Mammary epithelial cell (primary cell): ENCODE data around the gene GAB4.
"Not testable (repeated sequence)": the region's sequence is repeated elsewhere in the genome, so short reads cannot be mapped to it uniquely, and the experiment has no call there.

Source experiments
- EZH2 ChIP-seq: IDR thresholded peaks from 2 replicates; pipeline ENCODE4 v1.6.1; 2012; ENCODE audit warnings: low read length, inconsistent platforms, borderline replicate concordance
- TF ChIP-seq, protein P1 (sequence below), 2 donors: IDR thresholded peaks in 1 of 2; conservative IDR thresholded peaks in 1 of 2; 2 replicates each; pipeline ENCODE4 v1.5.1; 2011 to 2012; ENCODE audit warnings: inconsistent platforms in 2 of 2, low read length in 2 of 2, mild to moderate bottlenecking in 2 of 2, control low read depth in 1 of 2, low read depth in 1 of 2; ENCODE audit not compliant: insufficient read depth in 1 of 2; ENCODE audit errors: extremely low read depth in 1 of 2

DNA sequence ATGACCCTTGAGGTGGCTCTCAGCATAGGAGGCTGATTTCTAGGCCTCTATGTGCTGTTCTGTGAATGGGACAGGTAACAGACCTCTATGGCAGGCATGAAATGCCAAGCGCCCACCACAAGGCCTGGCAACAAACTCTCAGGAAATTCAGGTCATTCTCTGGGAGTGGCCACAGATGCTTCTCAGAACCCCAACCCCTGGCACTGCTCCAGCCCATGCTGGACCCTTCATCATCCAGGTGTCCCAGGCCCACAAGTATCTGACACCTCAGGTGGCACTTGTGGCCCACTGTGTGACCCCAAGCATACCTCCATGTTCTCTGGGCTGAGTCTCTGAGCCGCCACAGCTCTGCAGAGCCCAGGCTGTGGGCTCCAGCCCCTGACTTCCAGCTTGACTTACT, 24.3 kb upstream of the GAB4 start:
- TF ChIP-seq, protein P1, sequence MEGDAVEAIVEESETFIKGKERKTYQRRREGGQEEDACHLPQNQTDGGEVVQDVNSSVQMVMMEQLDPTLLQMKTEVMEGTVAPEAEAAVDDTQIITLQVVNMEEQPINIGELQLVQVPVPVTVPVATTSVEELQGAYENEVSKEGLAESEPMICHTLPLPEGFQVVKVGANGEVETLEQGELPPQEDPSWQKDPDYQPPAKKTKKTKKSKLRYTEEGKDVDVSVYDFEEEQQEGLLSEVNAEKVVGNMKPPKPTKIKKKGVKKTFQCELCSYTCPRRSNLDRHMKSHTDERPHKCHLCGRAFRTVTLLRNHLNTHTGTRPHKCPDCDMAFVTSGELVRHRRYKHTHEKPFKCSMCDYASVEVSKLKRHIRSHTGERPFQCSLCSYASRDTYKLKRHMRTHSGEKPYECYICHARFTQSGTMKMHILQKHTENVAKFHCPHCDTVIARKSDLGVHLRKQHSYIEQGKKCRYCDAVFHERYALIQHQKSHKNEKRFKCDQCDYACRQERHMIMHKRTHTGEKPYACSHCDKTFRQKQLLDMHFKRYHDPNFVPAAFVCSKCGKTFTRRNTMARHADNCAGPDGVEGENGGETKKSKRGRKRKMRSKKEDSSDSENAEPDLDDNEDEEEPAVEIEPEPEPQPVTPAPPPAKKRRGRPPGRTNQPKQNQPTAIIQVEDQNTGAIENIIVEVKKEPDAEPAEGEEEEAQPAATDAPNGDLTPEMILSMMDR (conservative IDR thresholded peaks at IDR 0.05 in 1 of 2, IDR thresholded peaks at IDR 0.05 in 1 of 2; ENCODE audit: extremely low read depth in 1 of 2, insufficient read depth in 1 of 2, low read depth in 1 of 2, low read length in 2 of 2): not testable (repeated sequence)
- TF ChIP-seq EZH2: not testable (repeated sequence)
